Body of pancreas (tissue), 4 donors: ENCODE results near the gene HOXD8.

Experiments used
- POLR2A ChIP-seq, 3 donors: fragments of 450-650 bp; IDR thresholded peaks; one replicate each; pipeline ENCODE4 v1.6.1; 2016; ENCODE audit warnings: antibody characterized with exemption in 3 of 3, mild to moderate bottlenecking in 2 of 3
- TF ChIP-seq, protein P1 (sequence below), 7 experiments: fragments of 450-650 bp in 4 of 7; fragments of 200-600 bp in 3 of 7; sonication (generic) in 3 of 7; IDR thresholded peaks; one replicate each; pipeline ENCODE4 v1.5.1; 2016 to 2019; ENCODE audit warnings: antibody characterized with exemption in 7 of 7

DNA sequence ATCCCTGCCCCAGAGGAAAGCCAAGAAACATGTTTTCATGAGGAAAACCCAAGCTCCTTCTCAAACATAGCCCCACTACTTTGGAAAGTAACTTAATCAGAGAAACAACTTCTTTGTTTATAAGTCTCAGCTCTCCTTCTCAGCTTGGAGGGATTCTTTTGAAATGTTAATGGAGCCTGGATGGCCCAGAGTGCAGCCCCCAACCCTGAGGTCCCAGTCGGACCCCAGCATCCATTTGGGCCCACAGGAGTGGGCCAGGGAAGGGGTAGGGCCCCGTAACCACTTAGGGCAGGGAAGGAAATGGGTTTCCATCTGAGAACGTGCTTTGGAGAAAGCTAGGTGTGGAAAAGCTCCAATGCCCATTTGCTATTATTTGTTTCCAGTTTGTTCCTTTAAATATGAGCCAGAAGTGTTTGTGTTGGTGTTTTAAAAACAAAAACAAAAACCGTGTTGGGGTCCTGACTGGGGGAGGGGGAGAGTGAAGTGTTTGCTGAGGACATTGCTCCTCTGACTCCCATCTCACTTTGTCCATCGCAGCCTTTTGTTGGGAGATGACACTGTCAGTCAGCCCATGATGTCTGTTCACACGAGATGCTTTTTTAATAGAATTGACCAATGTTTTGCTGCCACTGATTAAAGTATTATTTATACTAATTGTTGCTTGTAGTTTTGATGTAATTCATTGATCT, 26.0 kb downstream of the HOXD8 start:
- TF ChIP-seq, protein P1, sequence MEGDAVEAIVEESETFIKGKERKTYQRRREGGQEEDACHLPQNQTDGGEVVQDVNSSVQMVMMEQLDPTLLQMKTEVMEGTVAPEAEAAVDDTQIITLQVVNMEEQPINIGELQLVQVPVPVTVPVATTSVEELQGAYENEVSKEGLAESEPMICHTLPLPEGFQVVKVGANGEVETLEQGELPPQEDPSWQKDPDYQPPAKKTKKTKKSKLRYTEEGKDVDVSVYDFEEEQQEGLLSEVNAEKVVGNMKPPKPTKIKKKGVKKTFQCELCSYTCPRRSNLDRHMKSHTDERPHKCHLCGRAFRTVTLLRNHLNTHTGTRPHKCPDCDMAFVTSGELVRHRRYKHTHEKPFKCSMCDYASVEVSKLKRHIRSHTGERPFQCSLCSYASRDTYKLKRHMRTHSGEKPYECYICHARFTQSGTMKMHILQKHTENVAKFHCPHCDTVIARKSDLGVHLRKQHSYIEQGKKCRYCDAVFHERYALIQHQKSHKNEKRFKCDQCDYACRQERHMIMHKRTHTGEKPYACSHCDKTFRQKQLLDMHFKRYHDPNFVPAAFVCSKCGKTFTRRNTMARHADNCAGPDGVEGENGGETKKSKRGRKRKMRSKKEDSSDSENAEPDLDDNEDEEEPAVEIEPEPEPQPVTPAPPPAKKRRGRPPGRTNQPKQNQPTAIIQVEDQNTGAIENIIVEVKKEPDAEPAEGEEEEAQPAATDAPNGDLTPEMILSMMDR (IDR thresholded peaks at IDR 0.05): no peak
- TF ChIP-seq POLR2A (IDR thresholded peaks at IDR 0.05): no peak
